HepG2 (cell line): ENCODE measurements around the gene SPPL3. TPM values are rescaled to one million over a fixed set of nuclear protein-coding genes. Genes with fewer than 3 reads are reported as not detected.

Experiments
- CHD4 ChIP-seq: fragments of 200-600 bp; sonication (generic); IDR thresholded peaks from 2 replicates; pipeline ENCODE4 v1.7.0; 2017; ENCODE audit warnings: mild to moderate bottlenecking, low read length, borderline replicate concordance
- GLMP ChIP-seq: sonication (generic); formaldehyde crosslinking; IDR thresholded peaks from 2 replicates; pipeline ENCODE4 v1.9.0; 2021; ENCODE audit warnings: missing genetic modification reagents, mild to moderate bottlenecking, borderline replicate concordance
- MLXIP ChIP-seq: sonication (generic); formaldehyde crosslinking; IDR thresholded peaks from 2 replicates; pipeline ENCODE4 v1.9.0; 2021; ENCODE audit warnings: missing genetic modification reagents, borderline replicate concordance
- MTF1 ChIP-seq: sonication (generic); formaldehyde crosslinking; IDR thresholded peaks from 2 replicates; pipeline ENCODE4 v1.5.0; 2020; ENCODE audit warnings: missing genetic modification reagents
- NFE2 ChIP-seq: sonication (generic); formaldehyde crosslinking; IDR thresholded peaks from 2 replicates; pipeline ENCODE4 v1.4.0; 2020; ENCODE audit warnings: missing genetic modification reagents
- SMAD9 ChIP-seq: sonication (generic); formaldehyde crosslinking; IDR thresholded peaks from 2 replicates; pipeline ENCODE4 v1.5.1; 2020; ENCODE audit warnings: mild to moderate bottlenecking, missing genetic modification reagents
- TAF1 ChIP-seq: sonication (generic); formaldehyde crosslinking; IDR thresholded peaks from 2 replicates; pipeline ENCODE4 v1.4.0; 2020; ENCODE audit warnings: missing genetic modification reagents
- TBP ChIP-seq: sonication (generic); formaldehyde crosslinking; IDR thresholded peaks from 2 replicates; pipeline ENCODE4 v1.5.0; 2020; ENCODE audit warnings: missing genetic modification reagents
- UBTF ChIP-seq: sonication (generic); formaldehyde crosslinking; IDR thresholded peaks from 2 replicates; pipeline ENCODE4 v1.4.0; 2020; ENCODE audit warnings: mild to moderate bottlenecking, missing genetic modification reagents
- ZBTB21 ChIP-seq: sonication (generic); formaldehyde crosslinking; IDR thresholded peaks from 2 replicates; pipeline ENCODE4 v1.4.0; 2020; ENCODE audit warnings: missing genetic modification reagents
- ZBTB38 ChIP-seq: sonication (generic); formaldehyde crosslinking; IDR thresholded peaks from 2 replicates; pipeline ENCODE4 v1.5.1; 2020; ENCODE audit warnings: mild to moderate bottlenecking, missing genetic modification reagents
- ZGPAT ChIP-seq: IDR thresholded peaks from 2 replicates; pipeline ENCODE4 v1.6.1; 2016; ENCODE audit warnings: mild to moderate bottlenecking
- ZMYM4 ChIP-seq: sonication (generic); formaldehyde crosslinking; IDR thresholded peaks from 2 replicates; pipeline ENCODE4 v1.8.1; 2023; ENCODE audit warnings: mild to moderate bottlenecking, missing genetic modification reagents
- ZNF296 ChIP-seq: sonication (generic); formaldehyde crosslinking; conservative IDR thresholded peaks from 2 replicates; pipeline ENCODE4 v1.5.0; 2020; ENCODE audit warnings: mild to moderate bottlenecking, missing genetic modification reagents
- ZNF580 ChIP-seq: IDR thresholded peaks from 2 replicates; pipeline ENCODE4 v1.6.1; 2016; ENCODE audit warnings: low read depth, borderline replicate concordance
- ZNF788 ChIP-seq: sonication (generic); formaldehyde crosslinking; IDR thresholded peaks from 2 replicates; pipeline ENCODE4 v1.5.0; 2020; ENCODE audit warnings: mild to moderate bottlenecking, missing genetic modification reagents, borderline replicate concordance
- ZNF878 ChIP-seq: sonication (generic); formaldehyde crosslinking; IDR thresholded peaks from 2 replicates; pipeline ENCODE4 v1.8.1; 2023; ENCODE audit warnings: mild to moderate bottlenecking, missing genetic modification reagents, moderate library complexity
- polyA plus RNA-seq, 8 experiments: library from polyadenylated mRNA; depleted of rRNA in 3 of 8; stranded (reverse) in 7 of 8; unstranded in 1 of 8; fragments of >200 nt; fragmentation: Illumina TruSeq in 4 of 8; extraction: Trizol in 4 of 8; gene quantifications; 2 replicates each; pipeline versions ENCODE4 v1.2.1 to v1.2.3, GENCODE V29; 2011 to 2016; ENCODE audit warnings: low read depth in 4 of 8, missing spikeins in 1 of 8, mixed read lengths in 1 of 8; ENCODE audit not compliant: insufficient read depth in 1 of 8
- total RNA-seq, 5 experiments: library from RNA; depleted of rRNA; stranded (reverse); fragments of >200 nt; fragmentation: Illumina TruSeq; extraction: Trizol; gene quantifications; 2 replicates each; pipeline ENCODE4 v1.2.3, GENCODE V29; 2016; ENCODE audit warnings: low read depth in 1 of 5

The SPPL3 gene
- total and polyA plus RNA-seq, 2 of the 13 experiments (the other 11 are each of a cell fraction or from before 2014, with no cell fraction given), result 8.9 to 9.1 TPM

GRCh38 chr12:120725659-120726509 is 178.3 kb downstream of the SPPL3 start, which contains the start of gene ACADS (continued):
- no peak for TF ChIP-seq MLXIP (CRISPR knock-in tag)
- no peak for TF ChIP-seq SMAD9 (CRISPR knock-in tag)
- peak; percentile 18 for TF ChIP-seq ZBTB38 (CRISPR knock-in tag)
- TF ChIP-seq ZMYM4 (CRISPR knock-in tag), result peak; percentile 65
- no peak for TF ChIP-seq MTF1 (CRISPR knock-in tag)
- peak; percentile 74; the same call in 1 of the 2 replicates for TF ChIP-seq UBTF
- no peak for TF ChIP-seq NFE2 (CRISPR knock-in tag)
- peak; percentile 79 for TF ChIP-seq TAF1 (CRISPR knock-in tag)
- peak; percentile 72; the same call in 1 of the 2 replicates for TF ChIP-seq ZGPAT (CRISPR knock-in tag)
- no peak for TF ChIP-seq CHD4
- peak; percentile 70; the same call in 1 of the 2 replicates for TF ChIP-seq ZNF580 (CRISPR knock-in tag)
- no peak for TF ChIP-seq TBP (CRISPR knock-in tag)
- TF ChIP-seq ZBTB21 (CRISPR knock-in tag), result no peak
- no peak for TF ChIP-seq ZNF296
- TF ChIP-seq ZNF788 (CRISPR knock-in tag), result peak; percentile 73; the same call in 1 of the 2 replicates
- TF ChIP-seq GLMP (CRISPR knock-in tag), result no peak
- no peak for TF ChIP-seq ZNF878 (CRISPR knock-in tag)
